Thyroid gland (tissue), 4 donors: ENCODE results near the gene ADAMTS9.

Experiments used
- CTCF ChIP-seq, 6 experiments: fragments of 200-600 bp in 3 of 6; fragments of 450-650 bp in 3 of 6; sonication (generic) in 3 of 6; IDR thresholded peaks; one replicate each; pipeline ENCODE4 v1.5.1; 2016 to 2019; ENCODE audit warnings: antibody characterized with exemption in 6 of 6, mild to moderate bottlenecking in 2 of 6, inconsistent platforms in 1 of 6, moderate library complexity in 1 of 6
- POLR2A ChIP-seq, 2 donors: fragments of 450-650 bp; IDR thresholded peaks; one replicate each; pipeline ENCODE4 v1.6.1; 2017; ENCODE audit warnings: antibody characterized with exemption in 2 of 2, mild to moderate bottlenecking in 2 of 2, moderate library complexity in 1 of 2

GRCh38 chr3:64600246-64600950 is 87.4 kb downstream of the ADAMTS9 start:
- TF ChIP-seq CTCF (IDR thresholded peaks at IDR 0.05) (no peak), POLR2A (IDR thresholded peaks at IDR 0.05) (no peak)
